GM06990 (cell line): ENCODE data around the gene KIF21B.

ENCODE experiments used
- DNase-seq: peaks from one replicate; pipeline ENCODE4 v3.0.0-alpha.2; 2011; ENCODE audit not compliant: insufficient read length; ENCODE audit errors: extremely low read depth
- H3K27me3 ChIP-seq: replicated peaks from 2 replicates; pipeline ENCODE4 v1.6.0; 2011; ENCODE audit warnings: low read length; ENCODE audit not compliant: control insufficient read depth, insufficient read depth
- H3K36me3 ChIP-seq: 2 replicates; pipeline ENCODE4 v1.5.1; 2011; ENCODE audit warnings: low read length; ENCODE audit not compliant: control insufficient read depth, insufficient read depth
- H3K4me3 ChIP-seq: replicated peaks from 2 replicates; pipeline ENCODE4 v1.5.1; 2011; ENCODE audit warnings: low read depth, mild to moderate bottlenecking, control low read depth, low read length
- TF ChIP-seq, protein P1 (sequence below): IDR thresholded peaks from 2 replicates; pipeline ENCODE4 v1.5.1; 2011; ENCODE audit warnings: low read length, control low read depth, mild to moderate bottlenecking, inconsistent platforms; ENCODE audit not compliant: insufficient read depth, poor library complexity, severe bottlenecking

KIF21B gene

DNA sequence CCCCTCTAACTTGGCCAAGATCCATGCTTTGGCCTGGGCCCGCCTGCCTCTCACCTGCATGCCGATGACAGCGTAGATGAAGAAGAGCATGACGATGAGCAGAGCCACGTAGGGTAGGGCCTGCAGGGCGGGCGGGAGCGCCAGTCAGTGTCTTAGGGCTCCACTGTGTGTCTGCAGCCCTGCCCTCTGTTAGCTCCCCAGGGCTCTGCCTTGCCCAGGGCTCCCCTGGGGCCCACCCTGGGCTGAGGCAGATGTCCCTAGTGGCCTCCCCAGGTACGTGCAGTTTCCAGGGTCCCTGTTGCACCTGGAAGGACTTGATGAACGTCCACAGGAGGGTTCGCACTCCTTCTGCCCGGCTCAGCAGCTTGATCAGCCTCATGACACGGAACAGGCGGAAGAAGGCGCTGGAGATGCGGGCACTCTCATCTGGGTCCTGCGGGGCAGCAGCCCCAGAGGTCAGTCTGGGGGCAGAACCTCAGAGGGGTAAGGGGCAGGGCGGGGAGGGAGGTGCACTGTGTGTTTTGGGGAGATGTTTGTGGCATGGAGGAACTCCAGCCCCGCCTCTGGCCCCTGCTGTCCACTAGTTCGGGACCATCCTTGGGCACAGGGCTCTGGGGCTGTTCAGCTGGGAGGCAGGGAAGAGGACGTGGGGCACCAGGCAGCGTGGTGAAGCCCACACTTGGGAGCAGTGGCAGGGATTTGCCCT, 29.8 kb upstream of the KIF21B start:
- TF ChIP-seq, protein P1, sequence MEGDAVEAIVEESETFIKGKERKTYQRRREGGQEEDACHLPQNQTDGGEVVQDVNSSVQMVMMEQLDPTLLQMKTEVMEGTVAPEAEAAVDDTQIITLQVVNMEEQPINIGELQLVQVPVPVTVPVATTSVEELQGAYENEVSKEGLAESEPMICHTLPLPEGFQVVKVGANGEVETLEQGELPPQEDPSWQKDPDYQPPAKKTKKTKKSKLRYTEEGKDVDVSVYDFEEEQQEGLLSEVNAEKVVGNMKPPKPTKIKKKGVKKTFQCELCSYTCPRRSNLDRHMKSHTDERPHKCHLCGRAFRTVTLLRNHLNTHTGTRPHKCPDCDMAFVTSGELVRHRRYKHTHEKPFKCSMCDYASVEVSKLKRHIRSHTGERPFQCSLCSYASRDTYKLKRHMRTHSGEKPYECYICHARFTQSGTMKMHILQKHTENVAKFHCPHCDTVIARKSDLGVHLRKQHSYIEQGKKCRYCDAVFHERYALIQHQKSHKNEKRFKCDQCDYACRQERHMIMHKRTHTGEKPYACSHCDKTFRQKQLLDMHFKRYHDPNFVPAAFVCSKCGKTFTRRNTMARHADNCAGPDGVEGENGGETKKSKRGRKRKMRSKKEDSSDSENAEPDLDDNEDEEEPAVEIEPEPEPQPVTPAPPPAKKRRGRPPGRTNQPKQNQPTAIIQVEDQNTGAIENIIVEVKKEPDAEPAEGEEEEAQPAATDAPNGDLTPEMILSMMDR: no peak
- Histone ChIP-seq H3K36me3 (no peaks in the 10 kb centered on the region), H3K4me3 (no peak overlapping the region), H3K27me3 (no peaks in the 10 kb centered on the region; the same call in 1 of the 2 replicates)
- DNase-seq: no peak

DNA sequence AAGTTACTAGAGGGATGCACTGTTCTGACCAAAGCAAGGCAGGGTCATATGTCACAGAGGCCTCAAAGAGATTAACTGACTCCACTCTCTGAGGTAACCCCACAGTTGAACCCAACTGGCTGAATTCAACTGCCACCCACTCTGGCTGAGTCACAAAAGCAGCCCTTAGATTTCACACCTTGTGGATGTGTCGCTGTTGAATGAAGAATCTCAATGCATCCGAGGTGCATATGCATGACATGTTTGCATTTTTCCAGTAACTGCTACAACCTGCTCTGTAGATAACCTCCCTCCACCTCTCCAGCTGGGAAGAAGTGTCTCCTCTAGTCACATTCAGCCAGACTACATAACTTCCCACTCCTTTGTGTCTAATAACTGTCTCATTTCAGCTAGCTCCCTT, 27.9 kb upstream of the KIF21B start:
- Histone ChIP-seq H3K4me3 (no peak overlapping the region), H3K27me3 (no peaks in the 10 kb centered on the region; the same call in 1 of the 2 replicates), H3K36me3 (no peaks in the 10 kb centered on the region)
- TF ChIP-seq, protein P1: no peak
- DNase-seq: no peak

DNA sequence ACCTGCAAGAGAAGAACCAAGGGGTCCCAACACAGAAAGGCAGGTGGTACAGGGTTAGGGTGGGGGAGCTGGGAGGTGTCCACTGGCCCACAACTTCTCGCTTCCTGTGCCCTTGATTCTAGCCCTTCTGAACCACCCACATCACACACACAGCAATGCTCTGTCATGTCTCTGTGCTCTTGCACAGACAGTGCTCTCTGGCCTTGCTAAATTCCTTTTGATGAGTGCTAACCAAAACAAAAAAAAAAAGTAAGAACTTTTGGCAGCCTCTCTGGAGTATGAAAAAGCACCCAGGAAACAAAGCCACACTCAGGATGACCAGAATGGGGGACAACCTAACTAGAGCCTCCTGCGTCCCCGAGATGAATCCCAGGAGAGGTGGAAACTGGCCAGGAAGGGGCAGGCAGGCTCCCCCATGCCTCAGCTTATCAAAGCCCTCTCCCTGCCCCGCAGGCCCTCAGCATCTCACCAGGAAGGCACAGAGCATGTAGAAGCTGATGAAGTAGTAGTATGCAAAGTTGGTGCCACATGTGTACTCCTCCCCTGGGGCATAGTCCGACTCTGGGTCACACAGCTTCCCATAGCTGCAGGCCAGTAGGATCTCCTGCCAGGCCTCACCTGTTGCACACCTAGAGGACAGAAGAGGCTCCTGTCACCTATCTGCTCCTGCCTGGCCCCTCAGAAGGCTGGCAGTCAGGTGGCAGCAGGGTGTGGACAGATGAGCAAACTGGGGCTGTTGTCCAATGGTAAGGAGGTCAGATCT, 27.2 kb upstream of the KIF21B start:
- no peaks in the 10 kb centered on the region for H3K36me3 ChIP-seq
- H3K27me3 ChIP-seq: no peaks in the 10 kb centered on the region; the same call in 1 of the 2 replicates
- H3K4me3 ChIP-seq: no peak overlapping the region
- TF ChIP-seq, protein P1: no peak
- no peak for DNase-seq

DNA sequence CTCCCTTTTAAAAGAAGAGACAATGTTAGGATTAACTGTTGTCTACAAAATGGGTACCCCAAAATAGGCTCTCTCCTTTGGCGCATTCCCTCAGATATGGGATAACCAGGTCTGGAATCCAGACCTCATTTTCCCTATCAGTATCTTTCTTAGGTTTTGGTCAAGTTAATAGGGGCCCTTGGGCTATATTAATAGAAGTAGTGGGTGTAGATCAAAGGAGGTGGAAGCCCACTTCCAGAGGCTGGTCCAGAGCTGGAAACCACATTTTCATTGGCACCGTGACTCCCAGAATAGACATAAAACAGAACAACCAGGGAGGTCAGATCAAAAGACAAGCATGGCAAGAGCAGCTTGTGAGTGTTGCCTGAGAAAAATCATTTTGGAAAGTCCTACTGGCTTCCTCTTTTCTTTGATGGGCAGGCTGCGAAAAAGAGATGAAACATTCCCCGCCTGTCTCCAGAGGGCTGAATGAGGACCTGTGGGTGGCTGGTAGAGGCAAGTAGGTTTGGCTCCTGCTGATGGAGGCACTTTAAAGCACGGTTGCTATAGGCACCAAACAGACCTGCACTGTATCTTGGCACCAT, 25.8 kb upstream of the KIF21B start:
- H3K27me3 ChIP-seq: no peaks in the 10 kb centered on the region; the same call in 1 of the 2 replicates
- TF ChIP-seq, protein P1: no peak
- DNase-seq: no peak

DNA sequence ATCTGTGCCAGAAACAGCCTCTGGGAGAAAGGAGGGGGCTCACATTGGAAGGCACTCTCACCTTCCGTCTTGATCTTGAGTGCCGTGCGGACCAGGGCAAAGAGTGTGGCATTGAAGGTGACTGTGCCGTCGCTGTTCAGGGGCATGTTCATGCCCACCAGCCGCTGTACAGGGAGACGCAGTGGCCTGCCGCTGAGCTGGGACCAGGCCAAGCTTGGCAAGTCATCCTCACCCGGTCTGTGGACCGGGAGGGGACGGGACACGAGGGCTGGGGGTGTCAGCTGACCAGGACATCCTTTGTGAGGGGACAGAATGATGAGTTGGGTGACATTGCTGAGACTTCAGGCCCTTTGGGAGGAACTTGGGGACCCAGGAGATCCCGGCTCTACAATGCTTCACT, 25.0 kb upstream of the KIF21B start:
- H3K4me3 ChIP-seq: no peak overlapping the region
- H3K27me3 ChIP-seq: no peaks in the 10 kb centered on the region; the same call in 1 of the 2 replicates
- TF ChIP-seq, protein P1: no peak
- DNase-seq: no peak
- H3K36me3 ChIP-seq: no peaks in the 10 kb centered on the region

More for the DNA sequence above, 25.8 kb upstream of the KIF21B start:
- no peak overlapping the region for H3K4me3 ChIP-seq
- H3K36me3 ChIP-seq: no peaks in the 10 kb centered on the region
